ENCODE data around the gene SIGLEC10.

DNA sequence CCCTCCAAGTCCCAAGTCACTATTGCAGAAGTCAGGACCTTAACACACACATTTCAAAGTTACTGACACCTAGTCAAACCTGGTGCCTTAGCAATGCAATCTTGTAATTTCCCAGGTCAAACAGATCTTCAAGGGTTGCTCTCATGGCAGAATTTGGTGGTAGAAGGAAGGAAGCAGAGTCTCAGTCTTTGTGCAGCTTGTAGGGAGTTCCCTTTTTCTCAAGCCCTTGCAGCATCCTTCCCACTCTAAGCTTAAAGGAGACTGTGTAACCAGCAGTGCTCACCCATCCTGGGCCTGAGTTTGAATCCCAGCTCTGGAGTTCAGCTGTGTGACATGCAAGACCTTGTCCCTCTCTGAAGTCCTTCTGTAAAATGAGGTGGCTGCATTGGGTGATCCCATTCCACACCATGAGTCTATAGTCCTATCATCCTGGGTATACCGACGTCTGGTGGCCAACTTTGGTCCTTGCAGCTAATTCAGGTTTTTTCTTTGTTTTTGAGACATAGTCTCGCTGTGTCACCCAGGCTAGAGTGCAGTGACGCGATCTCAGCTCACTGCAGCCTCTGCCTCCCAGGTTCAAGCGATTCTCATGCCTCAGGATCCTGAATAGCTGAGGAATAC, 9.8 kb downstream of the SIGLEC10 start:
- no peak for TF ChIP-seq POLR2AphosphoS5 (IDR thresholded peaks at IDR 0.05)
- TF ChIP-seq POLR2A (IDR thresholded peaks at IDR 0.05): no peak
- no peak for TF ChIP-seq EP300 (IDR thresholded peaks at IDR 0.05)

All from sigmoid colon (tissue), 4 donors.